COLO829 (cell line): ENCODE data around the gene TMPRSS13.
A peak's percentile ranks its signal among the peaks of the same experiment; 100 is the strongest.
"Not testable (repeated sequence)": the region's sequence is repeated elsewhere in the genome, so short reads cannot be mapped to it uniquely, and the experiment has no call there.

ENCODE experiments used
- DNase-seq: peaks from one replicate; pipeline ENCODE4 v3.0.0; 2012; ENCODE audit warnings: low spot score

Gene TMPRSS13

GRCh38 chr11:117872975-117873827 is 56.0 kb downstream of the TMPRSS13 start:
- no peak for DNase-seq

GRCh38 chr11:117872420-117872961 is 56.7 kb downstream of the TMPRSS13 start:
- no peak for DNase-seq

GRCh38 chr11:117871784-117872183 is 57.4 kb downstream of the TMPRSS13 start:
- DNase-seq, result no peak

GRCh38 chr11:117871160-117871559 is 58.0 kb downstream of the TMPRSS13 start:
- no peak for DNase-seq

GRCh38 chr11:117870103-117870952 is 58.9 kb downstream of the TMPRSS13 start:
- DNase-seq, result peak; percentile 23

- no peak for DNase-seq
Measured at GRCh38 chr11:117869604-117870003, 59.6 kb downstream of the TMPRSS13 start.

GRCh38 chr11:117868815-117869561 is 60.2 kb downstream of the TMPRSS13 start:
- DNase-seq, result no peak

GRCh38 chr11:117868088-117868487 is 61.1 kb downstream of the TMPRSS13 start:
- DNase-seq, result no peak

- no peak for DNase-seq
Measured at GRCh38 chr11:117866526-117866925, 62.7 kb downstream of the TMPRSS13 start.

GRCh38 chr11:117865546-117865945 is 63.7 kb downstream of the TMPRSS13 start:
- not testable (repeated sequence) for DNase-seq

- no peak for DNase-seq
Measured at GRCh38 chr11:117863383-117863782, 65.8 kb downstream of the TMPRSS13 start.

- no peak for DNase-seq
Measured at GRCh38 chr11:117862753-117863152, 66.4 kb downstream of the TMPRSS13 start.

- no peak for DNase-seq
Measured at GRCh38 chr11:117862019-117862725, 67.0 kb downstream of the TMPRSS13 start.

GRCh38 chr11:117861151-117862018 is 67.8 kb downstream of the TMPRSS13 start:
- DNase-seq, result no peak

GRCh38 chr11:117860139-117860538 is 69.1 kb downstream of the TMPRSS13 start:
- no peak for DNase-seq

GRCh38 chr11:117859488-117860112 is 69.6 kb downstream of the TMPRSS13 start:
- no peak for DNase-seq

- DNase-seq, result no peak
Measured at GRCh38 chr11:117859061-117859460, 70.1 kb downstream of the TMPRSS13 start.

- DNase-seq, result no peak
Measured at GRCh38 chr11:117857734-117858414, 71.3 kb downstream of the TMPRSS13 start.
